Liver (tissue), 3 donors: ENCODE data around the gene SEPHS2.

Source experiments
- CTCF ChIP-seq: fragments of 150-350 bp; IDR thresholded peaks from 2 replicates; pipeline ENCODE4 v1.5.1; 2017; ENCODE audit warnings: improper control_type of control experiment, low read depth, low read length; ENCODE audit not compliant: missing input control
- RAD21 ChIP-seq, 2 donors: IDR thresholded peaks; 2 replicates each; pipeline ENCODE4 v1.6.1; 2016; ENCODE audit warnings: antibody characterized with exemption in 2 of 2, mild to moderate bottlenecking in 2 of 2
- donor health status: healthy.
- donor health status: healthy.

GRCh38 chr16:30474074-30474452, 28.4 kb upstream of the SEPHS2 start:
- TF ChIP-seq RAD21 (IDR thresholded peaks at IDR 0.05) (no peak), CTCF (no peak)
